ENCODE data around the gene TBC1D8B.

DNA sequence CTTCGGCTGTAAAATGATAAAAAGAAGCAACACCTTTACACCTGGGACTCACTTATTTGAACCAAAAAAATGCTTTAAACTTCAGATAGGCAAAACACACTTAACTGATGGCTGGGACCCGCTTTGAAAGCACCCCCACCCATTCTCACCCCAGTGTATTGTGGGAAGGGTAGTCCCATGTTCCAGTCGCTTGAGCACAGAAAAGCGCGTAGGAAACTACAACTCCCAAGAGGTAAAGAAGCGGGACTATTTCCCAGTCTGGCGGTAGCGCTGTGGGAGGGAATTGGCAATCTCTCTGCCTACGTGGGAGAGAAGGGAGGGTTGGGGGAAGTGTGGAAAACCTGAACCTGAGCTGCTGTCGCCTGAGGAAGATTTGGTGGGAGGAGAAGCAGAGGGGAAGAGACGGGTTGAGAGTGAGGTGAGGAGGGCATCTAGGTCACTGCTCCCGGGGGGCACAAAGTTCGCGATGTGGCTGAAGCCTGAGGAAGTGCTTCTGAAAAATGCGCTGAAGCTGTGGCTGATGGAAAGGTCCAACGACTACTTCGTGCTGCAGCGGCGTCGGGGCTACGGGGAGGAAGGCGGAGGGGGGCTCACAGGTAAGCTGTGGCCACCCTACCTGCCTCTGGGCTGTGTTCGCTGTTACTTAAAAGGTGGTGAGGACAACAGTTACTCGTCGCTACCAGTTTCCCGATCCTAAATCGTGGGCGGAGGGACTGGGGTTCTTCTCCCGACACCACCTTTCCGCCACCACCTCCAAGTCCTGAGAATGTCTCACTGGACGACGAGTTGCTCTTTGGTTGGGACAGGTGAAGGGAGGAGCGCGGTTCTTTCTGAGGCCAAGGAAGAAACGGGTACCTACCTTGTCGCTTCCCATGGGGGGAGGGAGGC is at the start of gene TBC1D8B:
- TF ChIP-seq, protein P1, sequence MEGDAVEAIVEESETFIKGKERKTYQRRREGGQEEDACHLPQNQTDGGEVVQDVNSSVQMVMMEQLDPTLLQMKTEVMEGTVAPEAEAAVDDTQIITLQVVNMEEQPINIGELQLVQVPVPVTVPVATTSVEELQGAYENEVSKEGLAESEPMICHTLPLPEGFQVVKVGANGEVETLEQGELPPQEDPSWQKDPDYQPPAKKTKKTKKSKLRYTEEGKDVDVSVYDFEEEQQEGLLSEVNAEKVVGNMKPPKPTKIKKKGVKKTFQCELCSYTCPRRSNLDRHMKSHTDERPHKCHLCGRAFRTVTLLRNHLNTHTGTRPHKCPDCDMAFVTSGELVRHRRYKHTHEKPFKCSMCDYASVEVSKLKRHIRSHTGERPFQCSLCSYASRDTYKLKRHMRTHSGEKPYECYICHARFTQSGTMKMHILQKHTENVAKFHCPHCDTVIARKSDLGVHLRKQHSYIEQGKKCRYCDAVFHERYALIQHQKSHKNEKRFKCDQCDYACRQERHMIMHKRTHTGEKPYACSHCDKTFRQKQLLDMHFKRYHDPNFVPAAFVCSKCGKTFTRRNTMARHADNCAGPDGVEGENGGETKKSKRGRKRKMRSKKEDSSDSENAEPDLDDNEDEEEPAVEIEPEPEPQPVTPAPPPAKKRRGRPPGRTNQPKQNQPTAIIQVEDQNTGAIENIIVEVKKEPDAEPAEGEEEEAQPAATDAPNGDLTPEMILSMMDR (IDR thresholded peaks at IDR 0.05): no peak
- TF ChIP-seq EZH2phosphoT487 (IDR thresholded peaks at IDR 0.05): peak; percentile 18

All from neural progenitor cell (in vitro differentiated cells).